ENCODE measurements around the gene IGFBP6. TPM values are rescaled to one million over a fixed set of nuclear protein-coding genes. Genes with fewer than 3 reads are reported as not detected.
A peak's percentile ranks its signal among the peaks of the same experiment; 100 is the strongest.

Gene IGFBP6
- total and polyA plus RNA-seq, 9 of the 15 experiments (the other 6 are each of a cell fraction or from before 2014, with no cell fraction given): 0.15 to 1.4 (median 0.54) TPM

DNA sequence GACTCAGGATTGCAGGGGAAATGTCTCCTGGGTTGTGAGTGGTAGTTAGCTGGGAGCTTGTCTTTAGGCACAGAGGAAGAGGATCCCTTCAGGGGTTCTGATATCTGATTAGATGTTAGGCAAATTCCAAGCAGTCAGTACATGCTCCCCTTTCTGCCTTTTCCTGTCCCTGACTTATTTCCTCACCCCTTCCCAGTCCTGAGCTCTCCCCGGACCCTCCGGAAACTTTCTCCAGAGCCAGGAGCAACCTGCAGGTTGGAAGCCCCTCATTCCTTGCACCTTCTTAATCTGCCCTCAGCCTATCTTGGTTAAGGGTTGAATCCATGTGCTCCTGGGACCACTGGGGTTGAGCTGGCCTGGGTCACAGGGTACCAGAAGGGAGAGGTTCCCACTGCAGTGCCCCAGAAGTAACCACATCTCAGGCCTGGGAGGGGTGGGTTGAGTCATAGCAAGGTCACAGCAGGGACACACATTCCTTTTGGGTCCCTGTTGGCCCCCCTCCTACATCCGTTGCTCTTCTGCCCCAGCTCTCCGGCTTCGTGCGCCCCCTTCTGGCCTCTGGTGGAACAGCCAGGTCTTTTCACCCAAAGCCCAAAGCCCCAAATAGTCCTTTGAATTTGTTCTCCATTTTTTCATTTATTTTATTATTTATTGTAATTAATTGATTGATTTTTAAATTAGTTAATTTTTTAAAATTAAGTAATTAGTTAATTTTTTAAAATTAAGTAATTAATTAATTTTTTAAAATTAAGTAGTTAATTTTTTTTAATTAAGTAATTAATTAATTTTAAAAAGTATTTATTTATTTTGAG, 1.8 kb downstream of the IGFBP6 start (continued):
- TF ChIP-seq NRF1 (conservative IDR thresholded peaks at IDR 0.05 in 1 of 2, IDR thresholded peaks at IDR 0.05 in 1 of 2) (no peak), ZNF354B (CRISPR knock-in tag; IDR thresholded peaks at IDR 0.05) (no peak), CHAMP1 (IDR thresholded peaks at IDR 0.05) (no peak), L3MBTL2 (IDR thresholded peaks at IDR 0.05) (0 out of 2 replicates have a peak, but pooled peaks have one; percentile 20), TEAD2 (tag; IDR thresholded peaks at IDR 0.05) (no peak), ESRRB (CRISPR knock-in tag; IDR thresholded peaks at IDR 0.05; ENCODE audit: borderline replicate concordance) (no peak), ZSCAN29 (IDR thresholded peaks at IDR 0.05) (no peak), CTBP1 (IDR thresholded peaks at IDR 0.05; ENCODE audit: borderline replicate concordance) (peak; percentile 77), PHB2 (IDR thresholded peaks at IDR 0.05; ENCODE audit: low read depth) (no peak), BDP1 (IDR thresholded peaks at IDR 0.05; ENCODE audit: insufficient read depth, insufficient read length) (no peak), PREB (CRISPR knock-in tag; IDR thresholded peaks at IDR 0.05) (no peak), NFATC3 (IDR thresholded peaks at IDR 0.05) (no peak), SMARCE1 (IDR thresholded peaks at IDR 0.05) (peak; percentile 56), POLR2A (conservative IDR thresholded peaks at IDR 0.05) (no peak), HNRNPL (IDR thresholded peaks at IDR 0.05; ENCODE audit: low read depth, low read length) (no peak)
- TF ChIP-seq, protein P1, sequence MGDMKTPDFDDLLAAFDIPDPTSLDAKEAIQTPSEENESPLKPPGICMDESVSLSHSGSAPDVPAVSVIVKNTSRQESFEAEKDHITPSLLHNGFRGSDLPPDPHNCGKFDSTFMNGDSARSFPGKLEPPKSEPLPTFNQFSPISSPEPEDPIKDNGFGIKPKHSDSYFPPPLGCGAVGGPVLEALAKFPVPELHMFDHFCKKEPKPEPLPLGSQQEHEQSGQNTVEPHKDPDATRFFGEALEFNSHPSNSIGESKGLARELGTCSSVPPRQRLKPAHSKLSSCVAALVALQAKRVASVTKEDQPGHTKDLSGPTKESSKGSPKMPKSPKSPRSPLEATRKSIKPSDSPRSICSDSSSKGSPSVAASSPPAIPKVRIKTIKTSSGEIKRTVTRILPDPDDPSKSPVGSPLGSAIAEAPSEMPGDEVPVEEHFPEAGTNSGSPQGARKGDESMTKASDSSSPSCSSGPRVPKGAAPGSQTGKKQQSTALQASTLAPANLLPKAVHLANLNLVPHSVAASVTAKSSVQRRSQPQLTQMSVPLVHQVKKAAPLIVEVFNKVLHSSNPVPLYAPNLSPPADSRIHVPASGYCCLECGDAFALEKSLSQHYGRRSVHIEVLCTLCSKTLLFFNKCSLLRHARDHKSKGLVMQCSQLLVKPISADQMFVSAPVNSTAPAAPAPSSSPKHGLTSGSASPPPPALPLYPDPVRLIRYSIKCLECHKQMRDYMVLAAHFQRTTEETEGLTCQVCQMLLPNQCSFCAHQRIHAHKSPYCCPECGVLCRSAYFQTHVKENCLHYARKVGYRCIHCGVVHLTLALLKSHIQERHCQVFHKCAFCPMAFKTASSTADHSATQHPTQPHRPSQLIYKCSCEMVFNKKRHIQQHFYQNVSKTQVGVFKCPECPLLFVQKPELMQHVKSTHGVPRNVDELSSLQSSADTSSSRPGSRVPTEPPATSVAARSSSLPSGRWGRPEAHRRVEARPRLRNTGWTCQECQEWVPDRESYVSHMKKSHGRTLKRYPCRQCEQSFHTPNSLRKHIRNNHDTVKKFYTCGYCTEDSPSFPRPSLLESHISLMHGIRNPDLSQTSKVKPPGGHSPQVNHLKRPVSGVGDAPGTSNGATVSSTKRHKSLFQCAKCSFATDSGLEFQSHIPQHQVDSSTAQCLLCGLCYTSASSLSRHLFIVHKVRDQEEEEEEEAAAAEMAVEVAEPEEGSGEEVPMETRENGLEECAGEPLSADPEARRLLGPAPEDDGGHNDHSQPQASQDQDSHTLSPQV (IDR thresholded peaks at IDR 0.05): peak; percentile 59
- TF ChIP-seq, protein P2, sequence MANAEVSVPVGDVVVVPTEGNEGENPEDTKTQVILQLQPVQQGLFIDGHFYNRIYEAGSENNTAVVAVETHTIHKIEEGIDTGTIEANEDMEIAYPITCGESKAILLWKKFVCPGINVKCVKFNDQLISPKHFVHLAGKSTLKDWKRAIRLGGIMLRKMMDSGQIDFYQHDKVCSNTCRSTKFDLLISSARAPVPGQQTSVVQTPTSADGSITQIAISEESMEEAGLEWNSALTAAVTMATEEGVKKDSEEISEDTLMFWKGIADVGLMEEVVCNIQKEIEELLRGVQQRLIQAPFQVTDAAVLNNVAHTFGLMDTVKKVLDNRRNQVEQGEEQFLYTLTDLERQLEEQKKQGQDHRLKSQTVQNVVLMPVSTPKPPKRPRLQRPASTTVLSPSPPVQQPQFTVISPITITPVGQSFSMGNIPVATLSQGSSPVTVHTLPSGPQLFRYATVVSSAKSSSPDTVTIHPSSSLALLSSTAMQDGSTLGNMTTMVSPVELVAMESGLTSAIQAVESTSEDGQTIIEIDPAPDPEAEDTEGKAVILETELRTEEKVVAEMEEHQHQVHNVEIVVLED (CRISPR knock-in tag; IDR thresholded peaks at IDR 0.05): no peak
- TF ChIP-seq, protein P3, sequence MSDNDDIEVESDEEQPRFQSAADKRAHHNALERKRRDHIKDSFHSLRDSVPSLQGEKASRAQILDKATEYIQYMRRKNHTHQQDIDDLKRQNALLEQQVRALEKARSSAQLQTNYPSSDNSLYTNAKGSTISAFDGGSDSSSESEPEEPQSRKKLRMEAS (CRISPR knock-in tag; IDR thresholded peaks at IDR 0.05): peak; percentile 28; the same call in 1 of the 2 replicates
- TF ChIP-seq, protein P4, sequence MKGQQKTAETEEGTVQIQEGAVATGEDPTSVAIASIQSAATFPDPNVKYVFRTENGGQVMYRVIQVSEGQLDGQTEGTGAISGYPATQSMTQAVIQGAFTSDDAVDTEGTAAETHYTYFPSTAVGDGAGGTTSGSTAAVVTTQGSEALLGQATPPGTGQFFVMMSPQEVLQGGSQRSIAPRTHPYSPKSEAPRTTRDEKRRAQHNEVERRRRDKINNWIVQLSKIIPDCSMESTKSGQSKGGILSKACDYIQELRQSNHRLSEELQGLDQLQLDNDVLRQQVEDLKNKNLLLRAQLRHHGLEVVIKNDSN (CRISPR knock-in tag; IDR thresholded peaks at IDR 0.05): no peak
